B cell (primary cell): ENCODE results near the gene IFRD1. TPM values are rescaled to one million over a fixed set of nuclear protein-coding genes. Genes with fewer than 3 reads are reported as not detected.

ENCODE experiments used
- ATAC-seq: fragments of 200-7000 bp; cut with Tn5 transposase; one replicate; pipeline ENCODE4 v1.10.0; 2021; ENCODE audit warnings: low read depth, mild to moderate bottlenecking, moderate number of reproducible peaks, moderate library complexity
- CTCF ChIA-PET: fragments of 350-600 bp; sonication (Branson Sonifier 250); formaldehyde crosslinking; loops from one replicate; lab custom pipeline; 2021; ENCODE audit warnings: antibody characterized with exemption, inconsistent platforms; lab: Charles Lee
- POLR2A ChIA-PET: fragments of 350-600 bp; sonication (Branson Sonifier 250); formaldehyde crosslinking; loops from one replicate; lab custom pipeline; 2021; ENCODE audit warnings: antibody characterized with exemption; lab: Charles Lee
- DNase-seq: peaks from one replicate; pipeline ENCODE4 v3.0.0; 2013
- H2AFZ ChIP-seq: 2 replicates; pipeline ENCODE4 v1.6.1; 2012; ENCODE audit warnings: mild to moderate bottlenecking, low read depth, low read length; ENCODE audit not compliant: insufficient read depth, poor library complexity, severe bottlenecking
- H3K27ac ChIP-seq, 2 donors: 1 replicate in 1 of 2; 2 replicates in 1 of 2; pipeline ENCODE4 v1.5.1; 2012 to 2013; ENCODE audit warnings: low read length in 2 of 2, mild to moderate bottlenecking in 2 of 2, moderate library complexity in 1 of 2
- H3K27me3 ChIP-seq, 4 experiments: fragments of 200-600 bp in 1 of 4; sonication (generic) in 1 of 4; replicated peaks in 1 of 4; 1 replicate in 2 of 4; 2 replicates in 2 of 4; pipeline versions ENCODE4 v1.6.1 to v1.7.0; 2013 to 2016; ENCODE audit warnings: low read length in 3 of 4, mild to moderate bottlenecking in 2 of 4, mixed read lengths in 1 of 4, moderate library complexity in 1 of 4; ENCODE audit not compliant: insufficient read depth in 4 of 4, control insufficient read depth in 3 of 4; ENCODE audit errors: control extremely low read depth in 1 of 4
- H3K36me3 ChIP-seq, 2 experiments: replicated peaks in 1 of 2; 1 replicate in 1 of 2; 2 replicates in 1 of 2; pipeline versions ENCODE4 v1.6.1 to v1.7.1; 2013; ENCODE audit warnings: low read length in 1 of 2; ENCODE audit not compliant: insufficient read depth in 2 of 2, control insufficient read depth in 1 of 2; ENCODE audit errors: control extremely low read depth in 1 of 2, extremely low read depth in 1 of 2
- H3K4me1 ChIP-seq, 2 donors: fragments of 200-600 bp in 1 of 2; sonication (generic) in 1 of 2; 1 replicate in 1 of 2; 2 replicates in 1 of 2; pipeline versions ENCODE4 v1.5.1 to v1.6.1; 2013 to 2017; ENCODE audit warnings: low read length in 2 of 2; ENCODE audit not compliant: control insufficient read depth in 2 of 2, insufficient read depth in 2 of 2
- H3K4me2 ChIP-seq: replicated peaks from 2 replicates; pipeline ENCODE3; 2012; ENCODE audit warnings: mild to moderate bottlenecking, low read depth, low read length; ENCODE audit not compliant: poor library complexity, severe bottlenecking
- H3K4me3 ChIP-seq, 5 experiments: fragments of 200-600 bp in 1 of 5; sonication (generic) in 1 of 5; 1 replicate in 3 of 5; 2 replicates in 2 of 5; pipeline versions ENCODE4 v1.5.1 to v1.7.0; 2011 to 2016; ENCODE audit warnings: low read length in 4 of 5, mild to moderate bottlenecking in 4 of 5, low read depth in 2 of 5, control low read depth in 1 of 5, moderate library complexity in 1 of 5; ENCODE audit not compliant: insufficient read depth in 1 of 5; ENCODE audit errors: control extremely low read depth in 1 of 5, extremely low read depth in 1 of 5
- H3K79me2 ChIP-seq: fragments of 200-600 bp; sonication (generic); one replicate; pipeline ENCODE4 v1.6.0; 2016; ENCODE audit warnings: low read length; ENCODE audit not compliant: control insufficient read depth, insufficient read depth
- H3K9ac ChIP-seq: fragments of 200-600 bp; sonication (generic); 2 replicates; pipeline ENCODE4 v1.6.1; 2017; ENCODE audit warnings: mild to moderate bottlenecking, low read length, moderate library complexity
- H3K9me3 ChIP-seq, 3 donors: one replicate each; pipeline versions ENCODE4 v1.6.1 to v1.7.1; 2013; ENCODE audit warnings: low read length in 2 of 3; ENCODE audit not compliant: control insufficient read depth in 2 of 3, insufficient read depth in 1 of 3; ENCODE audit errors: control extremely low read depth in 1 of 3
- H4K20me1 ChIP-seq: 2 replicates; pipeline ENCODE4 v1.6.0; 2012; ENCODE audit warnings: mild to moderate bottlenecking, low read length; ENCODE audit not compliant: insufficient read depth, control insufficient read depth, poor library complexity, severe bottlenecking
- H3K27ac Mint-ChIP-seq: one replicate; pipeline ENCODE4 v1.8.0; 2021; ENCODE audit warnings: mixed read lengths
- H3K27me3 Mint-ChIP-seq: one replicate; pipeline ENCODE4 v1.8.0; 2021; ENCODE audit warnings: mixed read lengths
- H3K4me1 Mint-ChIP-seq: one replicate; pipeline ENCODE4 v1.8.0; 2021; ENCODE audit warnings: mixed read lengths
- H3K4me3 Mint-ChIP-seq: one replicate; pipeline ENCODE4 v1.8.0; 2021; ENCODE audit warnings: mixed read lengths
- H3K9me3 Mint-ChIP-seq: one replicate; pipeline ENCODE4 v1.8.0; 2022; ENCODE audit warnings: mixed read lengths; ENCODE audit not compliant: insufficient read depth
- EZH2 ChIP-seq: IDR thresholded peaks from 2 replicates; pipeline ENCODE4 v1.6.1; 2012; ENCODE audit warnings: borderline replicate concordance, low read depth, mild to moderate bottlenecking, moderate library complexity, low read length; ENCODE audit not compliant: insufficient read depth, poor library complexity, severe bottlenecking
- WGBS: methylation state at CpG from one replicate; pipeline ENCODE4 v1.1.5; 2013; ENCODE audit warnings: missing lambda C conversion rate; ENCODE audit not compliant: insufficient coverage; 5-methylcytosine and 5-hydroxymethylcytosine counted together
- intact Hi-C: fragments of 100-400 bp; cut with micrococcal nuclease; formaldehyde crosslinking; loops from one replicate; pipeline ENCODE4 v1.10.0; 2022
- polyA plus RNA-seq: library from polyadenylated mRNA; depleted of rRNA; stranded (reverse); fragments of >200 nt; gene quantifications from 2 replicates; pipeline ENCODE4 v1.2.3, GENCODE V29; 2012
- total RNA-seq, 2 donors: library from RNA; stranded (reverse); fragments of 120-200 nt in 1 of 2; gene quantifications; 1 replicate in 1 of 2; 2 replicates in 1 of 2; pipeline versions ENCODE4 v1.2.3 to v1.2.4, GENCODE V29; 2013 to 2022
- TF ChIP-seq, protein P1 (sequence below): fragments of 200-600 bp; IDR thresholded peaks from one replicate; pipeline ENCODE4 v1.8.0; 2022; ENCODE audit warnings: antibody characterized with exemption, mild to moderate bottlenecking

IFRD1 gene
- total and polyA plus RNA-seq, 2 donors (not counting 1 experiment from before 2014, with no cell fraction given), result 54.1 to 106 TPM

DNA sequence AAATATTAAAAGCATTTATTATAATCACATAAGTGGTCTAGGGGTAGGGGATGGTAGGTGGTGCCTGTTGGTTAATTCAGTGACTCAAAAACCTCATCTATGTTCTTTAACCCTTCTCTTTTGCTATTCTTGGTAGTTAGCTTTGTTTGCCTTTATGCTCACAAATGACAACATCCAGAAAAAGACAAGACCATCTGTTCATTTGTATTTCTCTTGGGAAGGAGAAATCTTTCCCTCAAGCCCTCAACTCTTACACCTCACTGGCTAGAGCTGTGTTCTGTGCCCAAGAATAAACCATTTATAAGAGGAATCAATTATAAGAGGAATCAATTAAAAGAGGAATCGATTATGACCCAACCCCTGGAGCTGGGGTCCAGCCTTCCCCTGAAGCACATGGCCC, 10.8 kb upstream of the IFRD1 start:
- Histone ChIP-seq H3K27ac (no peak overlapping the region), H3K36me3 (no peaks in the 10 kb centered on the region), H2AFZ (no peak overlapping the region), H3K4me3 (no peak overlapping the region), H3K4me2 (no peak overlapping the region), H3K79me2 (no peaks in the 10 kb centered on the region), H4K20me1 (no peaks in the 10 kb centered on the region), H3K9me3 (no peaks in the 10 kb centered on the region), H3K27me3 (no peaks in the 10 kb centered on the region), H3K4me1 (no peaks in the 10 kb centered on the region), H3K9ac (no peak overlapping the region)
- CTCF ChIA-PET, result interaction anchor here (0.7 kb wide), 1 partner anchor 513 kb away, joined by 5 read pairs; no protein-coding TSS in a partner anchor
- ATAC-seq (no peak), DNase-seq (no peak)
- Mint-ChIP-seq H3K4me1 (no peaks in the 10 kb centered on the region), H3K27me3 (peaks cover 4% of the 10 kb centered on the region), H3K9me3 (no peaks in the 10 kb centered on the region), H3K27ac (no peak overlapping the region), H3K4me3 (no peak overlapping the region)
- intact Hi-C loops, result no loop called here
- TF ChIP-seq, protein P1, sequence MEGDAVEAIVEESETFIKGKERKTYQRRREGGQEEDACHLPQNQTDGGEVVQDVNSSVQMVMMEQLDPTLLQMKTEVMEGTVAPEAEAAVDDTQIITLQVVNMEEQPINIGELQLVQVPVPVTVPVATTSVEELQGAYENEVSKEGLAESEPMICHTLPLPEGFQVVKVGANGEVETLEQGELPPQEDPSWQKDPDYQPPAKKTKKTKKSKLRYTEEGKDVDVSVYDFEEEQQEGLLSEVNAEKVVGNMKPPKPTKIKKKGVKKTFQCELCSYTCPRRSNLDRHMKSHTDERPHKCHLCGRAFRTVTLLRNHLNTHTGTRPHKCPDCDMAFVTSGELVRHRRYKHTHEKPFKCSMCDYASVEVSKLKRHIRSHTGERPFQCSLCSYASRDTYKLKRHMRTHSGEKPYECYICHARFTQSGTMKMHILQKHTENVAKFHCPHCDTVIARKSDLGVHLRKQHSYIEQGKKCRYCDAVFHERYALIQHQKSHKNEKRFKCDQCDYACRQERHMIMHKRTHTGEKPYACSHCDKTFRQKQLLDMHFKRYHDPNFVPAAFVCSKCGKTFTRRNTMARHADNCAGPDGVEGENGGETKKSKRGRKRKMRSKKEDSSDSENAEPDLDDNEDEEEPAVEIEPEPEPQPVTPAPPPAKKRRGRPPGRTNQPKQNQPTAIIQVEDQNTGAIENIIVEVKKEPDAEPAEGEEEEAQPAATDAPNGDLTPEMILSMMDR, result no peak
- TF ChIP-seq EZH2, result no peak
- POLR2A ChIA-PET, result no interaction called here
- 83% methylated on average over 1 of the region's 1 CpG for WGBS

DNA sequence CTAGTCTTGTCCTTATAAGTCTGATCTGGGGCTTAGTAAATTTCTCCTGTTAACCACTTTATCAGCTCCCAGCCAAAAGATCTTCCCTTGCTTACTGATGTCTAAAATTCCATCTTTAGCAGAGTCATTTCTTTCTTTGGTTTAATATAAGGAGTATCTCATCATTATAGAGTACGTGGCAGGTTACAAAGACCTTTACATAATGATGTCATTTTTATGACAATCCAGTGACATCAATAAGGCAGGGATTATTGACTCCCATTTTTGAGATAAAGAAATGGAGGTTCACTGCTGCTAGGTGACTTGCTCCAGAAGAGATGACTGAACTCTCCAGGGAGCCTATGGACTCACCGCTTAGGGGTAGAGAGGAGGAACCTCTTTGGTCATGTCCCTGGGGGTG, 8.1 kb upstream of the IFRD1 start:
- intact Hi-C loops, result no loop called here
- Histone ChIP-seq H3K27me3 (no peaks in the 10 kb centered on the region), H3K36me3 (no peaks in the 10 kb centered on the region), H3K4me3 (no peak overlapping the region), H3K9ac (no peak overlapping the region), H2AFZ (no peak overlapping the region), H4K20me1 (no peaks in the 10 kb centered on the region), H3K79me2 (no peaks in the 10 kb centered on the region), H3K27ac (no peak overlapping the region), H3K4me2 (no peak overlapping the region), H3K4me1 (no peaks in the 10 kb centered on the region), H3K9me3 (no peaks in the 10 kb centered on the region)
- DNase-seq, result no peak
- Mint-ChIP-seq H3K27me3 (peaks cover 4% of the 10 kb centered on the region), H3K27ac (no peak overlapping the region), H3K4me3 (no peak overlapping the region), H3K9me3 (no peaks in the 10 kb centered on the region), H3K4me1 (no peaks in the 10 kb centered on the region)
- no peak for TF ChIP-seq EZH2
- TF ChIP-seq, protein P1, result no peak
- 86% methylated on average over 1 of the region's 2 CpGs for WGBS
- ChIA-PET POLR2A (no interaction called here), CTCF (no interaction called here)
- ATAC-seq, result no peak
